HG02973 (cell line): ENCODE results near the gene SCARB1.

Experiments used
- ATAC-seq: cut with Tn5 transposase; IDR thresholded peaks from one replicate; pipeline ENCODE4 v1.9.1; 2021; ENCODE audit warnings: moderate library complexity; ENCODE audit not compliant: unreplicated experiment

The SCARB1 gene

GRCh38 chr12:124865728-124866127 is 2.1 kb upstream of the SCARB1 start:
- no peak for ATAC-seq

- ATAC-seq = no peak
These were observed 675 bp upstream of the SCARB1 start for GRCh38 chr12:124864326-124864752.

- ATAC-seq = peak; percentile 32
These were observed 772 bp downstream of the SCARB1 start for GRCh38 chr12:124862768-124863415.

GRCh38 chr12:124861898-124862676 is 1.6 kb downstream of the SCARB1 start:
- ATAC-seq = no peak

- no peak for ATAC-seq
These were observed 2.2 kb downstream of the SCARB1 start for GRCh38 chr12:124861492-124861891.

GRCh38 chr12:124857921-124858461 is 5.7 kb downstream of the SCARB1 start:
- ATAC-seq = no peak

GRCh38 chr12:124856842-124857178 is 6.9 kb downstream of the SCARB1 start:
- ATAC-seq = no peak

- ATAC-seq = no peak
These were observed 7.4 kb downstream of the SCARB1 start for GRCh38 chr12:124856132-124856841.

- no peak for ATAC-seq
These were observed 8.2 kb downstream of the SCARB1 start for GRCh38 chr12:124855275-124855957.

- ATAC-seq = no peak
These were observed 9.0 kb downstream of the SCARB1 start for GRCh38 chr12:124854637-124855184.

- no peak for ATAC-seq
These were observed 9.7 kb downstream of the SCARB1 start for GRCh38 chr12:124853781-124854636.

- ATAC-seq = no peak
These were observed 10.7 kb downstream of the SCARB1 start for GRCh38 chr12:124852911-124853427.

- no peak for ATAC-seq
These were observed 11.3 kb downstream of the SCARB1 start for GRCh38 chr12:124852329-124852831.

- ATAC-seq = no peak
These were observed 12.3 kb downstream of the SCARB1 start for GRCh38 chr12:124851342-124851741.

- no peak for ATAC-seq
These were observed 14.3 kb downstream of the SCARB1 start for GRCh38 chr12:124849382-124849781.

GRCh38 chr12:124848621-124849380 is 14.9 kb downstream of the SCARB1 start:
- ATAC-seq = no peak

GRCh38 chr12:124847113-124848074 is 16.3 kb downstream of the SCARB1 start:
- no peak for ATAC-seq
